Activated CD4-positive, alpha-beta T cell treated with anti-CD3 and anti-CD28 coated beads, Interleukin-2, amount 10 ng/mL, durations not matched to agents 7 days and 5 days (primary cell): ENCODE measurements around the gene ZNF286A. TPM values are rescaled to one million over a fixed set of nuclear protein-coding genes. Genes with fewer than 3 reads are reported as not detected.
A peak's percentile ranks its signal among the peaks of the same experiment; 100 is the strongest.
"Not testable (repeated sequence)": the region's sequence is repeated elsewhere in the genome, so short reads cannot be mapped to it uniquely, and the experiment has no call there.

Experiments used
- CTCF ChIA-PET: fragments of 350-600 bp; sonication (Branson Sonifier 250); formaldehyde crosslinking; loops from one replicate; lab custom pipeline; 2021; ENCODE audit warnings: antibody characterized with exemption; lab: Charles Lee
- POLR2A ChIA-PET: fragments of 350-600 bp; sonication (Branson Sonifier 250); formaldehyde crosslinking; loops from one replicate; lab custom pipeline; 2021; ENCODE audit warnings: antibody characterized with exemption; lab: Charles Lee
- DNase-seq: peaks from one replicate; pipeline ENCODE4 v3.0.0-alpha.2; 2020
- H3K27ac Mint-ChIP-seq: one replicate; pipeline ENCODE4 v1.8.0; 2021; ENCODE audit warnings: mild to moderate bottlenecking, moderate library complexity, mixed read lengths
- H3K27me3 Mint-ChIP-seq: one replicate; pipeline ENCODE4 v1.8.0; 2021; ENCODE audit warnings: mixed read lengths
- H3K36me3 Mint-ChIP-seq: one replicate; pipeline ENCODE4 v1.8.0; 2021; ENCODE audit warnings: low read depth, mixed read lengths
- H3K4me1 Mint-ChIP-seq: one replicate; pipeline ENCODE4 v1.8.0; 2021; ENCODE audit warnings: mixed read lengths
- H3K4me3 Mint-ChIP-seq: one replicate; pipeline ENCODE4 v1.8.0; 2021; ENCODE audit warnings: mild to moderate bottlenecking, moderate library complexity, mixed read lengths
- H3K9me3 Mint-ChIP-seq: one replicate; pipeline ENCODE4 v1.8.0; 2021; ENCODE audit warnings: mixed read lengths
- total RNA-seq, 2 experiments: library from RNA; stranded (reverse); gene quantifications; one replicate each; pipeline ENCODE4 v1.2.3, GENCODE V29; 2021

The ZNF286A gene
- total RNA-seq = 10 to 100 TPM; 18.0 to 21.2 TPM

DNA sequence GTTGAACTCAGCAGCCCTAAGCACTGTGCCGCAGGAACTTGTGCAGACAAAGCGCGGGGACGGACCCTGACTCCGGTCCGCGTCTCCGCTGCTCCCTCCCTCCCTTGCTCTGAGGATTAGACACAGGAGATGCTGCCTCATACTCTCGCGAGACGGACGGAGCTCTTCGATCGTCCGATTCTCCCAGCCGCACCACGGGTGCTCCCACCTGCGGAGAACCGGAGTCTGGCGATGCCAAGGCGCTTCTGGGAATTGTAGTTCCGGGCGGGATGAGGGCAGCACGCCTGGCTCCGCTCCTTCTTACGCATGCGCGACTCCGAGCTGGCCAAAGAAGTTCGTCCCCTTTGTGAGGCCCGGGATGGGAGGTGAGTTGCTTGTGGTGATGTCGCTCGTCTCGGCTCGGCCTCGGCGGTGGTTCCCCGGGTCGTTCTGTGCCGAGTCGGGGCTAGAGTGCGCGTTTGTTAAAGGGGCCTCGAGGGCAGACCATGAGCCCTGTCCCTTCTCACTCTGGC, at the start of gene ZNF286A:
ZNF286A (plus strand) TSS at position 340 of the 512 bp plus-strand sequence. CDS start 578 bp downstream, outside the sequence.
- peak; percentile 94 for DNase-seq
- POLR2A ChIA-PET, H3K9me3 Mint-ChIP-seq, H3K27me3 Mint-ChIP-seq, CTCF ChIA-PET: not testable (repeated sequence)
- H3K4me3 Mint-ChIP-seq = peak within 1 kb of the TSS; percentile 89
- H3K4me1 Mint-ChIP-seq = peaks cover 15% of the 10 kb centered on the region
- peaks cover 25% of the 10 kb centered on the region for H3K36me3 Mint-ChIP-seq
- H3K27ac Mint-ChIP-seq = peak within 1 kb of the TSS; percentile 87

DNA sequence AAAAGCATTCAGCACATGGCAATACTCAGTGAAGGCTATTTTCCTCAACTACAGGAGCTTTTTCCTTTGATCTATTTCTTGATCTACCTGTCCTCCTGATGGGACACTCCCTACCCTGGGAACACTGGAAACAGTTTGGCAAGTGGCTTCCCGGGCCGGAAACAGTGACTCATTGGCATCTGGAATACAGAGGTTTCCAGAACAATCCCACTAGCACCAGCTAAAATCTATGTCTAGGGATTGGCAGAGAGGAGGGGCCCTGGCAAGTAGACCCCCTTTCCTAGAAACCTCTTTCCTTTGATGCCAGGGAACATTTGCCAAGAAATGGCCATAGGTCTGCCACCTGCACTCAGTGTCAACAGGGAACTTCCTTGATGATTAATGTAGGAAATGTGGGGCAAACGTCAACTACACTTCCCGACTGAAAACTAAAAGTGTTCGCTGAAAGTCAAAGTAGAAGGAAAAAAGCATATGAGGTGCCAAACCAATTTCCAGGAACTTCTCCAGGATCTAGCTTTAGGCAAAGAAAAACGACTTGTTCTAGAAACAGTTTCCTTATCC, 49.6 kb upstream of the ZNF286A start:
- Mint-ChIP-seq H3K9me3 (no peaks in the 10 kb centered on the region), H3K27ac (no peak overlapping the region), H3K27me3 (no peaks in the 10 kb centered on the region), H3K4me1 (peaks cover 16% of the 10 kb centered on the region), H3K36me3 (peaks cover 3% of the 10 kb centered on the region), H3K4me3 (no peak overlapping the region)
- ChIA-PET POLR2A (no interaction called here), CTCF (interaction anchor here (1.8 kb wide), 1 partner anchor 11 kb away, joined by 4 read pairs; no protein-coding TSS in a partner anchor)
- no peak for DNase-seq

GRCh38 chr17:15650741-15651582, 48.6 kb upstream of the ZNF286A start:
- peak overlapping the region; percentile 38 for H3K27ac Mint-ChIP-seq
- POLR2A ChIA-PET = no interaction called here
- peaks cover 3% of the 10 kb centered on the region for H3K36me3 Mint-ChIP-seq
- no peaks in the 10 kb centered on the region for H3K27me3 Mint-ChIP-seq
- peaks cover 14% of the 10 kb centered on the region for H3K4me1 Mint-ChIP-seq
- peak overlapping the region; percentile 28 for H3K4me3 Mint-ChIP-seq
- CTCF ChIA-PET = no interaction called here
- DNase-seq = no peak
- H3K9me3 Mint-ChIP-seq = no peaks in the 10 kb centered on the region

DNA sequence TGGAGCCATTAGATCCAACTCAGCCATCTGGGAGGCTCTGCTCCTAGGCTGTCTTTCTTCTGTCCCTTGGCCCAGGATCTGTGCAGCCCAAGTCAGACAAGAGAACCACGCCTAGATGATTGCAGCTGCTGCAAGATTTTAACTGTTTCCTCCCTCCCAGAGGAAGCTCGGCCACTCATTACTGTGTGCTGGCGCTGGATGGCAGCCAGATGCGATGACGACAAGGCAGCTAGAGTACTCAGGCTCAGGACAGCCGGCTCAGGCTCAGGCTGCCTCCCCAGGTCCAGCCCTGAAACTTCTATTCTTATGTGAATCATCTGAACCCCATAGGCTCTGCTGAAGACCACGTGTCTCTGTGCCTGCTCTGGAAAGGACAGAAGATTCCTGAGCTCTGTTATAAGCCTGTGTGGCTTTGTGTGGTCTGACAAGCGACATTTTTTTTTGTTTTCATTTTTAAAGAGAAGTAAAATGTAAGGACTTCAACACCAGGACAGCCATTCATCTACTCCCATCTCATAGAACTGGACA, 47.9 kb upstream of the ZNF286A start:
- Mint-ChIP-seq H3K36me3 (peaks cover 3% of the 10 kb centered on the region), H3K27ac (peak overlapping the region; percentile 54), H3K9me3 (no peaks in the 10 kb centered on the region), H3K27me3 (no peaks in the 10 kb centered on the region), H3K4me3 (peak overlapping the region; percentile 28), H3K4me1 (peaks cover 14% of the 10 kb centered on the region)
- CTCF ChIA-PET = no interaction called here
- DNase-seq = peak; percentile 36
- POLR2A ChIA-PET = no interaction called here

DNA sequence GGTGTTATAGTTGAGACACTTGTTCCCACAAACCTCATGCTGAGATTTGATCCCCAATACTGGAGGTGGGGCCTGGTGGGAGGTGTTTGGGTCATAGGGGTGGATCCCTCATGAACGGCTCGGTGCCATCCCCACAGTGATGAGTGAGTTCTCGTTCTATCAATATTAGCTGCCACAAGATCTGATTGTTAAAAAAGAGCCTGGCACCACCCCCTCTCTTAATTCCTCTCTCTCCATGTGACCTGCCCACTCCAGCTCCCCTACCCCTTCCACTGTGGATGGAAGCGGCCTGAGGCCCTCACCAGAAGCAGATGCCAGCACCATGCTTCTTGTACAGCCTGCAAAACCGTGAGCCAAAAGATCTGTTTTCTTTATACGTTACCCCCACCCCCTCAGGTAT, 46.6 kb upstream of the ZNF286A start:
- Mint-ChIP-seq H3K36me3 (peaks cover 3% of the 10 kb centered on the region), H3K27ac (no peak overlapping the region), H3K4me3 (no peak overlapping the region), H3K27me3 (no peaks in the 10 kb centered on the region), H3K9me3 (no peaks in the 10 kb centered on the region), H3K4me1 (peaks cover 15% of the 10 kb centered on the region)
- ChIA-PET CTCF (interaction anchor here (1.0 kb wide), 1 partner anchor 11 kb away, joined by 4 read pairs; no protein-coding TSS in a partner anchor), POLR2A (no interaction called here)
- DNase-seq = no peak

DNA sequence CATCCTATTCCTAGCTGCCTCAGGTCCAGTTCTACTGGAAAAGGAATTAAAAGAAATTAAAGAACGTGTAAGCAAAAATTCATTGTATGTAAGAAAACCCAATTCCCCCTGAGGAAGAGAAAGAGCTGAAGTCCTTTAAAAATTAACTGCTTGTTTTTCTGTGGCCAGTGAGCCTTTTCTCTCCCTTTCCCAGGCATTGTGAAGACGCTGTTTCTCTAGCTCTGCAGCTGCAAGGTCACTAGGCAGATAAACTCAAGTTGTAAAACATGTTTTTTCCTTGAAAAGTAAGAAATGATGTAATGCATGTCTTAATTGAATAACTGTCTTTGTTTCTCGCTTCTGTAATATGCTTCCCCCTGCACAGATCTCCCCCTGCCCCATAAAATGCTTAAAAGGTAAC, 45.2 kb upstream of the ZNF286A start:
- H3K36me3 Mint-ChIP-seq, H3K4me3 Mint-ChIP-seq, H3K27ac Mint-ChIP-seq, H3K9me3 Mint-ChIP-seq, CTCF ChIA-PET, POLR2A ChIA-PET, DNase-seq, H3K27me3 Mint-ChIP-seq: not testable (repeated sequence)
- peaks cover 15% of the 10 kb centered on the region for H3K4me1 Mint-ChIP-seq

- H3K27me3 Mint-ChIP-seq = no peaks in the 10 kb centered on the region
- no peaks in the 10 kb centered on the region for H3K9me3 Mint-ChIP-seq
- CTCF ChIA-PET = no interaction called here
- H3K4me3 Mint-ChIP-seq = no peak overlapping the region
- POLR2A ChIA-PET = no interaction called here
- DNase-seq = no peak
- H3K27ac Mint-ChIP-seq = no peak overlapping the region
- H3K36me3 Mint-ChIP-seq = peaks cover 1% of the 10 kb centered on the region
- H3K4me1 Mint-ChIP-seq = peaks cover 15% of the 10 kb centered on the region
Measured at GRCh38 chr17:15654886-15655561, 44.5 kb upstream of the ZNF286A start.

DNA sequence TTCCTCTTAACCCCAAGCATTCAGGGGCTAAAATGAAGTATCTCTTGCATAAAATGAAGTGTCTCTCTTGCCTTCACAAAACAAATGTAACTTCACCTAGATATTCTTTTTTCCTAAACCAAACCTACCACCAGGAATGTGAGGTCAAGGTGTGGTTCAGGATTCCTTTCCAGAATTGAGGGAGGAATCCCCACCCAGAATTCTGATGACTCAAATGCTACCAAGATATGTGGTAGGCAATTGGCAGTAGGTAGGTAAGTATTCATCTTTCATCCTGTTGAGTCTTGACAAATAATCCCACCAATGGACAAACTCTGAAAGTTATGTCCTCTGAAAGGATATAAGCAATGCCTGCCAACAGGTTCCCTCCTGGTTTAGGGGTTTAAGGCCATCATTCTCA, 41.7 kb upstream of the ZNF286A start:
- H3K4me3 Mint-ChIP-seq = no peak overlapping the region
- no peak for DNase-seq

DNA sequence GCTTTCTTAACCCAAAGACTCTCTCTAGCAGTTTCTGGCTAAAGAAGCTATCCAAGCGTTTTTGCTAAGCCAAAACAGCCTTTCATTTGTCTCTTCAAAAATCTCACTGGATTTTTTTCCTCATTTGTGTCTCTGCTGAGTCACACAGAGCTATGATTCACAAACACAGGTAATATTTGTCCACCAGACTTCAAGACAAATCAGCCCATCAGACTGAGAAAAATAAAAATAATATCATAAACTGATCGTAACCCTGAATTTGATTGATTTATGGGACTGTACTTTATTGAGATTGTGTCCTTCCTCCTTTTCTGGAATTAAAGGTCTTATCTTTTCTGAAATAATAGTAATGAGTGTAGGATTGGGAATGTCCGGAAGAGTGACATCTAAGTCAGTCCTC, 41.3 kb upstream of the ZNF286A start:
- DNase-seq = no peak
- Mint-ChIP-seq H3K27ac (no peak overlapping the region), H3K27me3 (no peaks in the 10 kb centered on the region), H3K36me3 (no peaks in the 10 kb centered on the region), H3K4me3 (no peak overlapping the region), H3K9me3 (no peaks in the 10 kb centered on the region), H3K4me1 (peaks cover 8% of the 10 kb centered on the region)
- ChIA-PET POLR2A (no interaction called here), CTCF (interaction anchor here (1.3 kb wide), 1 partner anchor 10 kb away, joined by 7 read pairs; no protein-coding TSS in a partner anchor)

More for the DNA sequence above, 41.7 kb upstream of the ZNF286A start:
- CTCF ChIA-PET = interaction anchor here (0.6 to 1.3 kb wide), 2 partner anchors 9 to 929 kb away, joined by 3 to 7 read pairs; no protein-coding TSS in a partner anchor
- Mint-ChIP-seq H3K27me3 (no peaks in the 10 kb centered on the region), H3K4me1 (peaks cover 8% of the 10 kb centered on the region), H3K36me3 (peaks cover 1% of the 10 kb centered on the region), H3K9me3 (no peaks in the 10 kb centered on the region), H3K27ac (no peak overlapping the region)
- POLR2A ChIA-PET = no interaction called here

DNA sequence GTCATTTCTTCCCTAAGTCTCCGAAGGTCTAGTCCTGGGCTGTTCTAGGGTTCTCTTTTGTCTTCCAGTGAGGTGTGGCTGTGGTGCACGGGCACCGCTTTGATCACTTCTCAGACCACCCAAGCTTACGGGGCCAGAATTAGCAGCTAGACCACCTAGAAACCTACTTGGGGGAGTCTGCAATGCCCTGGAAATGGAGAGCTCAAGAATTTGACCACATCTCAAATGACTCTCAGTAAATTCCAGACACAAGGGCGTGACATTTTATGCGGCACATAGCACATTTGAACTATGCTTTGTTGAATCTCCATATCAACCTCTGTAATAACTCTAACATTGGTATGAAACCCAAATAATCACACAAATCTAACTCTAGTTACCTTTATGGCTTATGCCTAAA, 40.3 kb upstream of the ZNF286A start:
- H3K4me3 Mint-ChIP-seq = no peak overlapping the region
- ChIA-PET POLR2A (no interaction called here), CTCF (interaction anchor here (1.3 kb wide), 1 partner anchor 11 kb away, joined by 7 read pairs; no protein-coding TSS in a partner anchor)
- no peaks in the 10 kb centered on the region for H3K9me3 Mint-ChIP-seq
- peaks cover 2% of the 10 kb centered on the region for H3K36me3 Mint-ChIP-seq
- H3K27me3 Mint-ChIP-seq = no peaks in the 10 kb centered on the region
- H3K27ac Mint-ChIP-seq = no peak overlapping the region
- peaks cover 8% of the 10 kb centered on the region for H3K4me1 Mint-ChIP-seq
- no peak for DNase-seq

DNA sequence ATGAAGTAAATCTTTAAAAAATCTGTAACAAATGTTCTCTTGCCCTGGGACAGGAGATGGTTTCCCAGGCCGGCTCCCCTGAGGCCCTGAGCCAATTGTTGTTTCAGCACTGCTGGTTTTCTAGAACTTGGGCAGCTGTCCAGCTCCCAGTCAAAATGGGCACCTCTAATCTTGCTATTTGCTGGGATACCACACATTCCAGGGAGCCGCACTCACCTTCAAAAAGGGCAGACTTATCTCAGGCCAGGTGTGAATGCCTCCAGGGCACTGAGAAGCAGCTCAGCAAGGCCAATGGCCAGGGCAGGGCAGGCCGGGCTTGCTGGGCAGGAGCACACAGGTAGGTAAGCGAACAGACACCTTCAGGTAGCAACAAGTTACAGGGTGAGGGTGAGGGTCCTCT, 39.9 kb upstream of the ZNF286A start:
- POLR2A ChIA-PET = no interaction called here
- H3K27me3 Mint-ChIP-seq = no peaks in the 10 kb centered on the region

GRCh38 chr17:15660077-15660476, 39.5 kb upstream of the ZNF286A start:
- no peaks in the 10 kb centered on the region for H3K9me3 Mint-ChIP-seq
- H3K27me3 Mint-ChIP-seq = no peaks in the 10 kb centered on the region
- ChIA-PET CTCF (no interaction called here), POLR2A (no interaction called here)
- peaks cover 8% of the 10 kb centered on the region for H3K4me1 Mint-ChIP-seq
- peaks cover 2% of the 10 kb centered on the region for H3K36me3 Mint-ChIP-seq
- no peak overlapping the region for H3K27ac Mint-ChIP-seq
- H3K4me3 Mint-ChIP-seq = no peak overlapping the region
- DNase-seq = no peak

More for the DNA sequence above, 39.9 kb upstream of the ZNF286A start:
- H3K4me3 Mint-ChIP-seq = no peak overlapping the region
- no peak overlapping the region for H3K27ac Mint-ChIP-seq
- H3K9me3 Mint-ChIP-seq = no peaks in the 10 kb centered on the region
- H3K36me3 Mint-ChIP-seq = peaks cover 2% of the 10 kb centered on the region
- no peak for DNase-seq
- peaks cover 8% of the 10 kb centered on the region for H3K4me1 Mint-ChIP-seq
- CTCF ChIA-PET = no interaction called here
